ENCODE results near the gene GSTM5.

GRCh38 chr1:109760581-109761226 is 48.7 kb downstream of the GSTM5 start:
- TF ChIP-seq TCF4 (CRISPR knock-in tag; IDR thresholded peaks at IDR 0.05; ENCODE audit: borderline replicate concordance) (no peak), RARB (CRISPR knock-in tag; IDR thresholded peaks at IDR 0.05) (no peak), ZFP3 (CRISPR knock-in tag; IDR thresholded peaks at IDR 0.05) (no peak), ARNTL (CRISPR knock-in tag; IDR thresholded peaks at IDR 0.05; ENCODE audit: borderline replicate concordance, low read depth) (no peak), ZNF8 (CRISPR knock-in tag; IDR thresholded peaks at IDR 0.05) (no peak), PATZ1 (CRISPR knock-in tag; IDR thresholded peaks at IDR 0.05; ENCODE audit: borderline replicate concordance) (no peak), CSRNP3 (CRISPR knock-in tag; IDR thresholded peaks at IDR 0.05) (no peak)
